ENCODE measurements around the gene PAK6.

DNA sequence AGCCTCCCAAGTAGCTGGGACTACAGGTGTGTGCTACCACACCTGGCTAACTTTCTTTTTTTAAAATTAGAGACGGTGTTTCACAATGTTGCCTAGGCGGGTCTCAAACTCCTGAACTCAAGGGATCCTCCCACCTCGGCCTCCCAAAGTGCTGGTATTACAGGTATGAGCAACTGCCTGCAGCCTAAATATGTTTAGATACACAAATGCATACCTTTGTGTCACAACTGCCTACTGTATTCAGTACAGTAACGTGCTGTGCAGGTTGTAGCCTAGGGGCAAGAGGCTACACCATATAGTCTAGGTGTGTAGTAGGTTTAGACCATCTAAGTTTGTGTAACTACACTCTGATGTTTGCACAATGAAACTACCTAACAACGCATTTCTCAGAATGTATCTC, 9.5 kb upstream of the PAK6 start:
- TF ChIP-seq POLR2A (IDR thresholded peaks at IDR 0.05; ENCODE audit: low read depth) (no peak), POLR2AphosphoS5 (IDR thresholded peaks at IDR 0.05) (no peak), EP300 (IDR thresholded peaks at IDR 0.05) (no peak)
